Measurements from ENCODE around the gene PRKACB.
"Not testable (repeated sequence)": the region's sequence is repeated elsewhere in the genome, so short reads cannot be mapped to it uniquely, and the experiment has no call there.

PRKACB gene

DNA sequence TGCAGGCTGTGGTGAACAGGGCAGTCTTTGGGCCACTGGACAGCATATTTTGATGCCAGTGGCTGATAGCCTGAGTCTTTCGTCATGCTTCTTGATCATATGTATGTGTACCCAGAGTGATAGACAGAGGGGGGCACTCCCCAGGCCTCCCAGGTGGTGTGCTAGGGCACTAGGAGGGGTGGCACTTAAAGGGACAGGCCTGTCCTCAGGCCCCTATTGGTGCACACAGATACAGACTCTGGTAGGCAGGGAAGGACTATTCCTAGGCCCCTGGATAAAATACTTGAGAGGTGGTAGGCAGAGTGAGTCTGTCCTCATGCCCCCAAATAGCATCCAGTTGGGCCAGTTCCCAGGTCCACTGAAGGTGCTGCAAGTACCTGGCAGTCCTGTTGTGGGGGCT lies 80.8 kb downstream of the PRKACB start:
- no peak for DNase-seq

DNA sequence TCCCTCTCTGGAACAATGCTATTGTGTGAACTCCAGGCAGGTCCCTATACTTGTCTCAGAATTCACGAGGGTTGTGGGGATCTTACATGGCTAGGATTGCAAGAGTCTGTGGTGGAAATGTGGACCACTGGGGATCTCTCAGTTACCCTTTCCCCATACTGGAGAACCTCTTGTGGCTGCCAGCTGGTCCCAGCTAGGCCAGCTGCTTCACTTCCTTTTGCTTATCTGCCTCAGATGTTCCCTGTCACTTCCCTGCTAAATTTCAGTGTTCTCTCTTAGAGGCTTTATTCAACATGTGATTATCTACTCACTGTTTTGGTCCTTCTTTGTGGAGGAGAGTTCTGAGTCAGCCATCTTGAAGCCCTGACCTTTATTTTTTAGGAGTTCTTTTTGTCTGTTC lies 81.6 kb downstream of the PRKACB start:
- no peak for DNase-seq

DNA sequence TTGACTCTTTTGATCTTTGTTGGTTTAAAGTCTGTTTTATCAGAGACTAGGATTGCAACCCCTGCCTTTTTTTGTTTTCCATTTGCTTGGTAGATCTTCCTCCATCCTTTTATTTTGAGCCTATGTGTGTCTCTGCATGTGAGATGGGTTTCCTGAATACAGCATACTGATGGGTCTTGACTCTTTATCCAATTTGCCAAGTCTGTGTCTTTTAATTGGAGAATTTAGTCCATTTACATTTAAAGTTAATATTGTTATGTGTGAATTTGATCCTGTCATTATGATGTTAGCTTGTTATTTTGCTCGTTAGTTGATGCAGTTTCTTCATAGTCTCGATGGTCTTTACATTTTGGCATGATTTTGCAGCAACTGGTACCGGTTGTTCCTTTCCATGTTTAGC lies 88.6 kb downstream of the PRKACB start:
- DNase-seq: not testable (repeated sequence)

DNA sequence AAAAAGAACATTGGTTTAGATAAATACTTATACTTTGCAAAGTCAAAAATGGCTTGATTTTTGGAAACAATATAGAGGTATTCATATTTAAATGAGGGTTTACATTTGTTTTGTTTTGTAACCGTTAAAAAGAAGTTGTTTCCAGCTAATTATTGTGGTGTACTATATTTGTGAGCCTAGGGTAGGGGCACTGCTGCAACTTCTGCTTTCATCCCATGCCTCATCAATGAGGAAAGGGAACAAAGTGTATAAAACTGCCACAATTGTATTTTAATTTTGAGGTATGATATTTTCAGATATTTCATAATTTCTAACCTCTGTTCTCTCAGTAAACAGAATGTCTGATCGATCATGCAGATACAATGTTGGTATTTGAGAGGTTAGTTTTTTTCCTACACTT lies 92.2 kb downstream of the PRKACB start:
- DNase-seq: no peak

DNA sequence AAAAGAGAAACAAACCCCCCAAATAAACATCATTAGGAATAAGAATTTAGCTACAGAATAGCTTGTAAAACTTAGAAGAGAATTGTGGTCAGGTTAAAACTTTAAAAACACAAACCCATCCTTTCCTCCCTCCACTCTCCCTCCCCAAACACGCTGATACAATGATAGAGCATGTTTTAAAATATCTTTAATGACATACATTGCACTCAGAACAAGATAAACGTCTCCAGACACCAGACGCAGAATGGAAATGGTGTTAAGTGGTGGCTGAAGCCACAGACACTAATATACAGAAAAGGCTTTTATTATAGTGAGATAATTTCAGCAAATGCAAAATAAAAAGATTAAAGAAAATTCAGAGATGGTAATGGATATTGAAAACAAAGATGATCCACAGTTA lies 98.6 kb downstream of the PRKACB start:
- DNase-seq: no peak

DNA sequence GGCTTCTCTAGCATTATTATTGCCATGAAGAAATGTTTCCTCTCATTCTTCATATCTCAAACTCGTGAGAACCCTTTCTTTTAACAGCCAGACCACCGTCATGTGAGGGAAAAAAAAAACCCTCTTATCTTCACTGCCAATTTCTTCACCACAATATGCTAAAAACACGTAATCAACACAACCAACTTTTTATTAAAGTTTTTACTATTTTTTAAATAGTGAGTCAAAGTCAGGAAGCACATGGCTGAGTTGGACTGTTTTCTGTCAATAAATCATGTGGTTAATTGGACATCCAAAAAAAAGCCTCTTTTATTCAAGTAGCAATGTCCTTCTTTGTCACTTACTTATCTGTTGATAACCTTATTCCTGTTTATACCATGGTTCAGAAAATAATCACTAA lies 101.5 kb downstream of the PRKACB start:
- DNase-seq: no peak

DNA sequence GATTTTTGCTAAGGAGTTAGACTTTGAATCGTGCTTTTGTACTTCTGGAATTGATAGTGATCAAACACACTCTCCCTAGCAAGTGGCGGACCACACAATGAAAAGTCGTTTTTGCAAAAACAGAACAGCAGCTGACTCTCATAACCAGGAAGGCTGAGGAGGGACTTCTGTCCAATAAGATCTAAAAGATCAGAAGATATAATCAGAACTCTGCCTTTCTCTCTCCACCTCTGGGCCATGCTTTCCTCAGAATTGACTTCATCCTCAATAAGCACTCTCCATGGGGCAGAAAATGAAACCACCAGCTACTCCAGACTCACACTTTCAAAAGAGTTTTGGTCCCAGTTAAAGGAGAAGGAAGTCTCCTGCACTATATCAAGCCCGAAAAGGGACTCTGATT lies 102.1 kb downstream of the PRKACB start:
- no peak for DNase-seq

DNA sequence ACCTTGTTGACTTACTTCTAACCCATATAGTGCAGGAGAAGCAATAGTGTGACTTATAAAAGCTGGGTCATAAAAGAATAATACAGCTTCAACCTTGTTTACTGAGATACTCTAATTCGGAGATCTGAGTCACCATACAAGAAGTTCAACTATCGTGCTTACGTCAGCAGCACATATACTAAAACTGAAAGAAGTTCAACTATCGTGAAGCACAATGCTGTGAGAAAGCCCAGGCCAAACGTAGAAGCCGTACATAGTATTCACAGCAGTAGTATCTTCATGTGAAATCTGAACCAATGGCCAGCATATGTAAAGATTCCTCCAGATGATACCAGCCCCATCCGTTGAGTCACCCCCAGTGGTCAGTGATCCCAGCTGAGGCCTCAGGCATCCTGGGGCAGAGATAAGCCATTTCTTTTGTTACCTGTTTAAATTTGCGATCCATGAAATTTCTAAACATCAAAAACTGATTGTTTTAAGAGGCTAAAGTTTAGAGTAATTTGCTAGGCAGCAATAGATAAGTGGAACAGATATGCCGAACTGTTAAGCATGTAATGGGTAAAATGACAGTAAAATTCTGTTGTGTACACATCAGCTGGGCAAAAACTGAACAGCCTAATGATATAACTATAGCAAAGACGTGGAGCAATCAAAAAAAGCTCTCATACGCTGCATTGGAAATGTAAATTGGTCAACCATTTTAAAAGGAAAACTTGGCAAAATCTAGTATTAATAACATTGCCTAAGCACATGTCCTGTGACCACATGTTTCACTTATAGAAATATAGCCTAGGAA lies 103.6 kb downstream of the PRKACB start:
- DNase-seq: no peak

DNA sequence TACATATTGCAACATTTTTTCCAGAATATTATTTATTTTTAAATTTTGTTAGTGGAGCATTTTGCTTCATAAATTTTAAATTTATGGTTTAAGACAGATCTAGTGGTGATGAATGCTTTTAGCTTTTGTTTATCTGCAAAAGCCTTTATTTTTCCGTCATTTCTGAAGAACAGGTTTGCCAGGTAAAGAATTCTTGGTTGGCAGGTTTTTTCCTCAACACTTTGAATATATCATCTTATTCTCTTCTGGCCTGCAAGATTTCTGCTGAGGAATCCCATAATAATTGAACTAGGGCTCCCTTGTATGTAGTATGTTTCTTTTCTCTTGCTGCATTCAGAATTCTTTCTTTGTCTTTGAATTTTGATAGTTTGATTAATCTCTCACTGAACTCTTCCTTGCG lies 106.6 kb downstream of the PRKACB start:
- DNase-seq: no peak

DNA sequence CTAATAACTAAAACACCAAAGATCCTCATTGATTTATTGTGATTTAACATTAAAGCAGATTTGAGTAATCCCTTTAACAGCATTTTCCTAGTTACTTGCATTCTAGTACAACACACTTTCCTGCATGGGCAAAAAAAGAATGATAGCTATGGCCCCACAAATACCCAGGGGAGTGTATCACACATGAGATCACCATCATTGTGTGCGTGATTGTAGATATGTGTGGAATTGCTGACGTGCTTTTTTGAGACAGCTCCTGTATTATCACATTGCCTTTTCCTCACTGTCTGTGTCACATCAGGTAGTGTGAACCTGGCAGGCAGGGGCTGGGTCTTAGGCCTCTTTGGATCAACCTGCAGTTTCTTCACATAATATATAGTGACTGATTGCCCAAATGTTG lies 109.0 kb downstream of the PRKACB start:
- DNase-seq: no peak

DNA sequence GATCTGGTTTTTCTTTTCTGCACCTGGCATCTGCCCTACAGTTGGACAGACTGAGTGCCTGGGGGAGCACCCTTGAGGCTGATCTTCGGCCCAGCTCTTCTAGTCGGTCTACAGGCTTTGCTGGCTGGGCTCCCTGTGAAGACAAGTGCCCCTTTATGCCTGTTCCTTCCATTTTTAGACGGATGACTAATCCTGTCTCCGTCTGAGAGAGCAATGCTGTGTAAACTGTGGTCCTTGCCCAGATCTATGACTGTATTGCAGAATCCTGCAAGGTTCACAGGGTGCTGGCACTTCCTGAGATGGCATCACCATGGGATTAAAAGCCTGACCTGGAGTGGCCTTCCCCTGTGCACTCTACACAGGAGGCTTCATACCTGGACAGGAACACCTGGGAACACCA lies 109.8 kb downstream of the PRKACB start:
- no peak for DNase-seq

DNA sequence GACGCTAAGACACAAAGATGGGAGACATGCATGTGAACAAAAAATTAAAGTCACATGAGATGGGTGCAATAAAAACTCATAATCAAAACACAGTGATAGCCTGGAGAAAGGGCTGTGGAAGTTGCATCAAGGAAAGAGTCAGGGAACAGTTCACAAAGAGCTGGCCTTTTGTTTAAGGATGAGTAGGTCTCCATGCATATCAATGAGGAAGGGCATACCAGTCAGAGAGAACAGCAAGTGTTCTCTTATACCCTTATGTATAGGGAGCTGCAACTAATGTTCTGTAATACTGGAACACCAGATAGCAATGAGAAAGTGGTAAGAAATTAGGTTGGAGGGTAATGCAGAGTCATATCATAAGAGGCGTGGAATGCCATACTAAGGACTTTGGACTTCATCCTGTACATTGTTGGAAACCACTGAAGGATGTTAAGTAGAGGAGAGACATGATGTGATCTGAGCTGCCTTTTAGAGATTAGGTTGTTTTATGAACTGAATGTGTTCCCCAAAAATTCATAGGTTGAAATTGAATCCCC lies 110.7 kb downstream of the PRKACB start:
- no peak for DNase-seq

DNA sequence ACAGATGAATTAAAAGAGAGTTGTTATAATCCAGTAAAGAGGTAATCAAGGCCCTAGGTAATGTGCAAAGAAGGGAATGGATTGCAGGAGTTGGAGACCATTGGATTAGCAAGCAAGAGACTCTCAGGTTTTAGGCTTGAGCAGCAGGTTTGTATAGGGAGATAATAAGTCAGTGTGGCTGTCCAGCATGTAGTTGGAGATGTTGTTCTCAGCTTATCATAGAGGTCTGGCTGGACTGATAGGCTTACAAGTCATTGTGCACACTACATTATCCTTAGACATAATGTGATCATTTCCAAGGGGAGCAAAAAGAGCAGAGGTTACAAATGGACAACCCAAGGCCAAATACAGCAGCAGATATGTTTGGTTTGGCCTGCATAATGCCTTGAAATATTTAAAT lies 111.5 kb downstream of the PRKACB start:
- DNase-seq: no peak

DNA sequence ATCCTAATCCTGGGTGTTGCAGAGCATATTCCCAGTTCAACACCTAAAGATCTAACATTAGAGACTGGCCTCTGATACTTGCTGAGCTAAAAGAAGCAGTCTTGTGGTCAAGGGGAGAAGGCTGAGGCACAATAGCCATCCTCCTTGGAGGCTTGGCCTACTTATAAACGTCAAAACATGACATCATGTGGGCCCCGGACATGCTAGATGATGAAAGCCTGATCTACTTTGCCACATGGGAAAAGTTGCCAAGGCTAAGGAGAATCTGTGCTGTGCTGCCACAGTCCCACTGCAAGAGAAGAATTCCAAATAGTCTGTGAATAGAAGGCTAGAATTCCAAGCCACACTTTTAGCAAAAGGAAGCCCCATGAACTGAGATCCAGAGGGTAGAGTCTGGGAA lies 113.5 kb downstream of the PRKACB start:
- DNase-seq: no peak

DNA sequence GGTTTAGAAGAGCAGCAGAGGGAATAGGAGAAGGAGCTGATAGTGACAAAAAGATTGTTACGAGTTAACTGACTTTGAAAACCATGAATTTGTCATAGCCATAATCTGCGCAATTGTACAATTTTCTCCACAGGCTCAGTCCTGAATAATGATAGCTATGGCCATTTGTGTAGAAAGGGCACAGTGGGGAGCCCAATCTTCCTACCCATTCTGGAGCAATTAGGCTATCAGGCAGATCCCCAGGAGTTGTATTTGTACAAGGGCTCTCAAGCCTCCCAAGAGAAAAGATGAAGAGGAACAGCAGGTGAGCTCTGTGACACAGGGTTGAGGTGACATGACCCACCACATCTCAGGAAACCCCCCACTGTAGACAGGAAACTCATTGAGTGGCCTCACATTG lies 115.3 kb downstream of the PRKACB start:
- no peak for DNase-seq

DNA sequence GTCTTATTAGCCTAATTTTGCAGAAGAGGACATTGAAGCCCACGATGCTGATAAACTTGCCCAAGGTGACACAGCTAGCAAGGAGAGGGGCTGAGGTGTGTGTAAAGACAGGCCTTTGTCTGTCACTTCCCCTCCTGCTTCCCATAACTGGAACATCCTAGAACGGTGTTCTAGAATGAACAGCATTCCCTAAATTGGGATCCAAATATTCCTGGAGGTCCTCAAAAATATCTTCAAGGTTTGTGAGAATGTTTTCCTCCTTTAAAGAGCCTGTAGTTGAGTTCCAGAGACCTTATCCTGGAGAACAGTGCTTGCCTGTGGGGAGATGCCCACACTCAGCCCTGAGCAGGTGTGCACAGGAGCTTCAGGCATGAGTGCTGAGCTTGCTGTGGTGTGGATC lies 115.9 kb downstream of the PRKACB start:
- no peak for DNase-seq

DNA sequence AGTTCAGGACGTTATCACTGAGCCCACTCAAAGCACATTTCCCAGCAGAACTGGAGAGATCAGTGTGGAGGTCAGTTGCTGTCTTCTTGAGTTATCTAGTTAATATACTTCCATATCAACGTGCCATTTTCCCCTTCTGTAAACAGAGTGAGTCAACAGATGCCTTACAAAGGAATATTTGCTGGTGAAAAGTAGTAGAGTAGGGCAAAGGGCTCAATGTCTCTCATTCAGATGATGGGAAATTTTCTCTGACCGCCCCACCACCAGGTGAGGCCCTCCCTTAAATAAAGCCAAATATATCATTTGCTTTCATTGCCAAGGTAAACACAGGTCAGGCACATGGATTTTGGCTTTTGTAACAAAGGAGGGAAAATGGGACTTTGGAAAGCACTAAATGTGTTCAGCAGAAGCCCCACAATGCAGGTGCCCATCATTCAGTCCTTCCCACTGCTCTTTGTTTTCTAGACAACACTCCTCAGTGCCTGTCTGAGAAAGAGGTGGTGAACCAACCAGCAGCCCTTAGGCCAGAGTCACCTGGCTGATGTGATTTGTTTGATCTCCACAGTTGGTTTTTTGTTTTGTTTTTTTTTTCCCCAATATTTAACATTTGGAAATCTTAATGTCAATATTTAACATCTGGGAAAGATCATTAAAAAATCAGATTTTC lies 116.9 kb downstream of the PRKACB start:
- DNase-seq: no peak

DNA sequence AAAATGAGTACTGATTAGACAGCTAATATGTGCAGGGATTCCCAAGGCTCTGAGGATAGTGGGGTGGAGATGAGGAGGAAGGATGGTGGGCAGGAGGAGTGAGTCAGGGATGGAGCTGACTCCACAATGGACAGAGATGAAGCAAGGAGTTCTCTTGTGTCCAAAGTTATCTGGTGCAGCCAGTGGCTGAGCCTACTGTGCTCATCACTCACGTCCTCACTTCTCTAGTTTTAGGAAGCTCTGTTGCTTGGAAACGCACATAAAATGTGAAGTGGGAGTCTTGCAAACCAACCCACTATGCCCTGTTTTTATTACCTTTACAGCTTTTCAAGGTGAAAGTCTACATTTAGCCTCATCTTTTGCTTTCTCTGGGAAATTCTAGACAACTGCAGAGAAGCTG lies 120.9 kb downstream of the PRKACB start:
- no peak for DNase-seq

DNA sequence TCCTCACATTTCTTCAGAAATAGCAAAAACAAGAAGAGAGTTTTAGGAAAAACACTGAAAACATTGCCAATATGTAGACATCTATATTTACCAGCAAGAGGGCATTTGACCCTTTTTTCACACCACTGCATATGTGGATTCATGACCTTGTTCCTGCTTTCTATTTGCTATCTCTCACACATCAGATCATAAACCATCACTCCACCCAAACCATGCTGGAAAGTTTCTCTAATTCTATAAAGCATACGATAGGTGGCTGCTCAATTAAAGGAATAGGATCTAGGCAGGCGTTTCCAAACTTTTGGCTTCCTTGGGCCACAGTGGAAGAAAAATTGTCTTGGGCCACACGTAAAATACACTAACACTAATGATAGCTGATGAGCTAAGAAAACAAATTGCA lies 121.8 kb downstream of the PRKACB start:
- no peak for DNase-seq

DNA sequence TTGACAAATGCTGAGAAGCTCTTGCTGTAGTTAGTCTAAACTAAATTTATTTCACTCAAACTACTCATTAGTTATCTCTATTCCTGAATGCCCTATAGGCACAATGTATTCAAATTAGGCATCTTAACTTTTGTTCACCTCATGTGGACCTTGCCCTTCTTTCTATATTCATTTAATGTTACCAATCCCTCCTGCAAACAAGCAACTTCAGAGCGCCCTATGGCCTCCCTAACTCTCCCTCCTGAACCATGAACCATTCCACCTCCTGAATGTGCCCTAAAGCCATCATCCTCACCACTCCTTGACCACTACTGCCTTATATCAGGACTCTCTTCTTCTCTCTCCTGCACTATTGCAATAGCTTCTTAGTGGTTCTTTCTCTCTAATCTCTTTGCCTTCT lies 122.7 kb downstream of the PRKACB start:
- no peak for DNase-seq

DNA sequence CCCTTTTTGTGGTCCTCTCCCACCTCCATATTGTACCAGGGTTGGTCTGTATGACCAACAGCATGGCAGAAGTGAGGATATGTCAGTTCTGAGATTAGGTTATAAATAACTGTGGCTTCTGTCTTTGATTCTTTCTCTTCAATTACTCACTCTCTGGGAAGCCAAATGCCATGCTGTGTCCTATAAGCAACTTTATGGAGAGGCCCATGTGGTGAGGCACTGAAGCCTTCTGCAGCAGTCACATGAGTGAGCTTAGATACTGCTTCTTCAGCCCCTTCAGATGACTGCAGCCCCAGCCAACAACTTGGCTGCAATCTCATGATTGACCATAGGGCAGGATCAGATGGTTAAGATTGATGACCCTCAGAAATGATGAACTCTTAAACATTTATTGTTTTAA lies 123.4 kb downstream of the PRKACB start:
- DNase-seq: no peak

DNA sequence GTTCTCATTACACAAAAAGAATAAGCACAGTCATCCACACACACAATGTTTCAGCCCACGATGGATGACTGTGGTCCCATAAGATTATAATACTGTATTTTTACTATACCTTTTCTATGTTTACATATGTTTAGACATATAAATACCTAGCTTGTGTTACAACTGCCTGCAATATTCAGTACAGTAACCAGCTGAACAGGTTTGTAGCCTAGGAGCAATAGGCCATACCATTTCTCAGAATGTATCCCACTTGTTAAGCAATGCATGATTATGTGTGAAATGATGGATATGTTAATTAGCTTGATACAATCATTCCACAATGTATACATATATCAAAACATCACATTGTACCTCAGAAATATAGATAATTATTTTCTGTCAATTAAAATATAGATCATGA lies 124.3 kb downstream of the PRKACB start:
- no peak for DNase-seq

DNA sequence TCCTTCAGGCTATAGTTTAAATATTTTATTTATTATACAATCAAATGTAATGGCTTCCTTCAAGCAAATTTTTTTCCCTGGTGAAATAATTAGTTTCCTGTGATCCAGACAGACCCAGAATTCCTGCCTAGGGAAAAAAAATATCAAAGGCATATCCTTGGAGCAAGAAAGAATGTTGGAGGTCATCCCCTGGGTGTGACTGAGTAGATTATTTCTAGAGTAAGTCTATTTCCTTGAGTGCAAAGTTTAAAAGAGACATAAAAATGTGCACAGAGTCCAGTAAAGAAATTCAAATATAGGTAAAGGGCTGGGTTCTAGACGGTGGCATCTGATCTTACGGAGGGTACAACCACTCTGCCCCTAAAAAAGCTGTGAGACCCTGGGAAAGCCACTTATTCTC lies 125.2 kb downstream of the PRKACB start:
- DNase-seq: no peak

DNA sequence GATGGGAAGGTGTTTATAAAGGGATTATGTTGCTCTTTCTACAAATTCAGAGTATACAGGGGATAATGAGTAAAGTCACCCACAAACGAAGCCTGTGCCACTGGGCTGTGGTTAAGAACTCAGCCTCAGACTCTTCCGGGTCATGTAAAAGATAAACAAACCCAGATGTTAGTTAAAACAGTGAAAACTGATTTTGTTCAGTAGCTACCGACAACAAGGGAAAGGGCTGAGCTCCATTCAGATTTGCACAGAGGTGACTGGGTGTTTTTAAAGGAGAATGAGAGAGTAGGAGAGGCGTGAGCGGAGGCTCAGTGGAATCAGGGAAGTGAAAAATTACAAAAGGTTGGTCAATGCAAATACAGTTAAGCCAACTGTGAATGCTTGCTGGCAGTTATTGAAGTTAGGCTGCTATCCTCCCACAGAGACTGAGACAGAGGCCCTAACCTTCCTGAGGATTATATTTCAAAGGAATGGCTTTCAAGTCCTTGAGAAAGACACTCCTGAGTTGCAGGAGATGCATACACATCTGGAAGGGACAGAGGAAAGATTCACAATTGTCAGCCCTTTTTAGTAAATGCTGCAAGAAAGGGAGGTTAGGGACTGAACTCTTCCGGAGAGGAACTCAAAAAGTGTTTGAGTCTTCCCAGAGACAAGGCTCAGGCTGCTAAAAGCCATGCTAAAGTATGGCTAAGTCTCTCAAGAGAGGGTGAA lies 127.5 kb downstream of the PRKACB start:
- no peak for DNase-seq

Measured in NCI-H1436 (cell line).